ENCODE measurements around the gene RAB31. TPM values are rescaled to one million over a fixed set of nuclear protein-coding genes. Genes with fewer than 3 reads are reported as not detected.
A peak's percentile ranks its signal among the peaks of the same experiment; 100 is the strongest.

Gene RAB31
- total RNA-seq, 4 donors from 2014 or later = 94.0 to 145 (median 107) TPM

DNA sequence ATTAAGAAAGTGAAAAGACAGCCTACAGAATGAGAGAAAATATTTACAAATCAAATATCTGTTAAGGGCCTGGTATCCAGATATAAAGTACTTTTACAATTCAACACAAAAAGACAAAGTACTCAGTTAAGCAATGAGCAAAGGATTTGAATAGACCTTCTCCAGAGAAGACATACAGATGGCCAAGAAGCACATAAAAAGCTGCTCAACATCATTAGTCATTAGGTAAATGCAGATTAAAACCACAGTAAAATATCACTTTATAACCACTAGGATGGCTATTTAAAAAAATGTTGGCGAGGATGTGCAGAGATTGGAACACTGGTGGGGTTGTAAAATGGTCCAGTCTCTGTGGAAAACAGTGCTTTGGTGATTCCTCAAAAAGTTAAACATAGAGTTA is 38.9 kb downstream of the RAB31 start:
- H3K27ac ChIP-seq (replicated peaks in 1 of 4) = no peak overlapping the region
- intact Hi-C loops (cut with DNase I) = no loop called here
- no peaks in the 10 kb centered on the region for H3K9me3 ChIP-seq
- H3K4me3 ChIP-seq = no peak overlapping the region
- H3K27me3 ChIP-seq = no peaks in the 10 kb centered on the region
- peaks cover 8 to 20% (median 19%) of the 10 kb centered on the region in 4 donors for H3K4me1 ChIP-seq
- DNase-seq (ENCODE audit: extremely low spot score) = no peak
- WGBS = 71% methylated on average over 1 of the region's 1 CpG
- no peaks in the 10 kb centered on the region for H3K36me3 ChIP-seq
- no peak for TF ChIP-seq POLR2A (IDR thresholded peaks at IDR 0.05; ENCODE audit: low read depth)
- no peak for TF ChIP-seq CTCF (IDR thresholded peaks at IDR 0.05)
- TF ChIP-seq EP300 (IDR thresholded peaks at IDR 0.05) = no peak
- TF ChIP-seq POLR2AphosphoS5 (IDR thresholded peaks at IDR 0.05) = no peak

DNA sequence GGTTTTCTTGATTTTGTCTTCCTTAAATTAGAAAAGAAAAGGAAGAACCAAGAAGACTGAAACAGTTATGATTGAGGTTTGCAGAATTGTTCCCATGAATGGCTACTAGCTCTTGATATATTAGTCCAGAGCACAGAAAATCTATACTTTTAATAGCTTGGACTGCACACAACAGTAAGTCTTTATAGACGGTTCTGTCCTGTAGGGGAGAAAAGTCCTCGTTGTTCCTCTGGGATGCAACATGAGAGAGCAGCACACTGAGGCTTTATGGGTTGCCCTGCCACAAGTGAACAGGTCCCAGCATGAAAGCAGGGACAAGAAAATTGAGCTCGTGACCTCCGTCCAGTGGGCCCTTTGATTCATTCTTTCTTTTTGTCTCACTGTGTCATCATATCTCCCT is 41.5 kb downstream of the RAB31 start:
- TF ChIP-seq POLR2AphosphoS5 (IDR thresholded peaks at IDR 0.05) (no peak), POLR2A (IDR thresholded peaks at IDR 0.05; ENCODE audit: low read depth) (no peak), EP300 (IDR thresholded peaks at IDR 0.05) (no peak), CTCF (IDR thresholded peaks at IDR 0.05) (no peak)
- H3K4me1 ChIP-seq = peaks cover 0 to 4% (median 0%) of the 10 kb centered on the region in 4 donors
- H3K27ac ChIP-seq (replicated peaks in 1 of 4) = no peak overlapping the region
- no peak for DNase-seq (ENCODE audit: extremely low spot score)
- WGBS = 86% methylated on average over 4 of the region's 4 CpGs
- H3K4me3 ChIP-seq = no peak overlapping the region
- H3K9me3 ChIP-seq = no peaks in the 10 kb centered on the region
- H3K27me3 ChIP-seq = no peaks in the 10 kb centered on the region
- no peaks in the 10 kb centered on the region for H3K36me3 ChIP-seq
- intact Hi-C loops (cut with DNase I) = no loop called here

DNA sequence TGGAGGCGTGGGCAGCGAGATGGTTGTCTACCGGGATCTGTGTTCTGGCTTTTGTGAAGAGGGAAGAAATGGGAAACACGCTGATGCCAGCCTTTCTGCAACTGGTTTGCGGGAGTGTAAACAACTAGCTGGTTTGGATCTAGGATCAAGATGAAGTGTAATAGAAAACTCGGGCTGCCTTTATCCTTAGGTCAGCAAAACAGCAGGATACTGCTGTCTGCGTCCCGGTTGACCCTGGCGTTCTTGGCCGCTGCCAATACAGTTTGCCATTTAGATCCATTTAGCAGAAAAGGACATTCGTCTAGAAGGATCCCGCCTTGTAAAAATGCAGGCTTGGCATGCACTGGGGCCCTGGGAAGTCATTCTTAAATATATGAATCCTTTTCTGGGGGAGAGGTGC is 42.0 kb downstream of the RAB31 start:
- no peak overlapping the region for H3K4me3 ChIP-seq
- H3K9me3 ChIP-seq = no peaks in the 10 kb centered on the region
- TF ChIP-seq POLR2A (IDR thresholded peaks at IDR 0.05; ENCODE audit: low read depth) (no peak), POLR2AphosphoS5 (IDR thresholded peaks at IDR 0.05) (no peak), EP300 (IDR thresholded peaks at IDR 0.05) (no peak), CTCF (IDR thresholded peaks at IDR 0.05) (no peak)
- 85% methylated on average over 12 of the region's 12 CpGs for WGBS
- no peak overlapping the region for H3K27ac ChIP-seq (replicated peaks in 1 of 4)
- intact Hi-C loops (cut with DNase I) = no loop called here
- H3K36me3 ChIP-seq = no peaks in the 10 kb centered on the region
- peaks cover 0 to 4% (median 0%) of the 10 kb centered on the region in 4 donors for H3K4me1 ChIP-seq
- DNase-seq (ENCODE audit: extremely low spot score) = peak; percentile 77
- no peaks in the 10 kb centered on the region for H3K27me3 ChIP-seq

- H3K27ac ChIP-seq (replicated peaks in 1 of 4) = no peak overlapping the region
- H3K9me3 ChIP-seq = no peaks in the 10 kb centered on the region
- H3K4me3 ChIP-seq = no peak overlapping the region
- peak; percentile 68 for DNase-seq (ENCODE audit: extremely low spot score)
- 82% methylated on average over 11 of the region's 11 CpGs for WGBS
- no peaks in the 10 kb centered on the region for H3K36me3 ChIP-seq
- no peaks in the 10 kb centered on the region for H3K27me3 ChIP-seq
- intact Hi-C loops (cut with DNase I) = no loop called here
- peaks cover 0 to 9% (median 2%) of the 10 kb centered on the region in 4 donors for H3K4me1 ChIP-seq
- TF ChIP-seq POLR2AphosphoS5 (IDR thresholded peaks at IDR 0.05) (no peak), EP300 (IDR thresholded peaks at IDR 0.05) (no peak), CTCF (IDR thresholded peaks at IDR 0.05) (no peak), POLR2A (IDR thresholded peaks at IDR 0.05; ENCODE audit: low read depth) (no peak)
Observed at GRCh38 chr18:9750606-9751304, 42.7 kb downstream of the RAB31 start.

Measured in esophagus muscularis mucosa (tissue), 4 donors.